OCI-LY1 (cell line): Measurements from ENCODE around the gene ANKRD66.

Experiments used
- H2AFZ ChIP-seq: fragments of 200-600 bp; sonication (generic), shearing (Covaris generic); 2 replicates; pipeline ENCODE4 v1.6.0; 2014; ENCODE audit warnings: antibody characterized with exemption, mild to moderate bottlenecking, low read length
- H3F3A ChIP-seq: fragments of 200-600 bp; sonication (generic), shearing (Covaris generic); 2 replicates; pipeline ENCODE4 v1.6.0; 2014; ENCODE audit warnings: mild to moderate bottlenecking, antibody characterized with exemption, low read length, moderate library complexity; ENCODE audit not compliant: insufficient read depth
- H3K27ac ChIP-seq: fragments of 200-600 bp; sonication (generic); 2 replicates; pipeline ENCODE4 v1.5.1; 2014; ENCODE audit warnings: low read length, mixed run types, mild to moderate bottlenecking, low read depth; ENCODE audit not compliant: poor library complexity, severe bottlenecking
- H3K27me3 ChIP-seq: fragments of 200-600 bp; sonication (generic); 2 replicates; pipeline ENCODE4 v1.6.0; 2014; ENCODE audit warnings: antibody characterized with exemption, mild to moderate bottlenecking, low read length, moderate library complexity; ENCODE audit not compliant: insufficient read depth
- H3K36me3 ChIP-seq: fragments of 200-600 bp; sonication (generic); 2 replicates; pipeline ENCODE4 v1.6.1; 2014; ENCODE audit warnings: mild to moderate bottlenecking, antibody characterized with exemption, low read length, moderate library complexity, mixed read lengths; ENCODE audit not compliant: insufficient read depth
- H3K4me1 ChIP-seq: fragments of 200-600 bp; sonication (generic); 2 replicates; pipeline ENCODE4 v1.5.1; 2014; ENCODE audit warnings: mild to moderate bottlenecking, low read length, moderate library complexity; ENCODE audit not compliant: insufficient read depth, severe bottlenecking
- H3K4me2 ChIP-seq: fragments of 200-600 bp; sonication (generic), shearing (Covaris generic); 2 replicates; pipeline ENCODE4 v1.6.1; 2014; ENCODE audit warnings: low read length
- H3K4me3 ChIP-seq: fragments of 200-600 bp; sonication (generic); 2 replicates; pipeline ENCODE4 v1.5.1; 2014; ENCODE audit warnings: low read length, low read depth, mild to moderate bottlenecking, mixed read lengths; ENCODE audit not compliant: poor library complexity, severe bottlenecking
- H3K79me2 ChIP-seq: fragments of 200-600 bp; shearing (Covaris generic); 2 replicates; pipeline ENCODE4 v1.6.1; 2016; ENCODE audit warnings: mixed run types, low read length, mixed read lengths; ENCODE audit not compliant: insufficient read depth
- H3K9ac ChIP-seq: fragments of 200-600 bp; sonication (generic), shearing (Covaris generic); 2 replicates; pipeline ENCODE4 v1.6.1; 2014; ENCODE audit warnings: mild to moderate bottlenecking, low read length, mixed read lengths
- H3K9me2 ChIP-seq: fragments of 200-600 bp; sonication (generic), shearing (Covaris generic); 2 replicates; pipeline ENCODE4 v1.6.1; 2014; ENCODE audit warnings: low read depth, mild to moderate bottlenecking, low read length, mixed read lengths
- H3K9me3 ChIP-seq: fragments of 200-600 bp; shearing (Covaris generic); 2 replicates; pipeline ENCODE4 v1.6.1; 2014; ENCODE audit warnings: low read length, mixed read lengths
- H4K20me1 ChIP-seq: fragments of 200-600 bp; sonication (generic), shearing (Covaris generic); 2 replicates; pipeline ENCODE4 v1.6.0; 2016; ENCODE audit warnings: mild to moderate bottlenecking, low read length; ENCODE audit not compliant: insufficient read depth
- CTCF ChIP-seq: fragments of 200-600 bp; sonication (generic), shearing (Covaris generic); IDR thresholded peaks from 2 replicates; pipeline ENCODE4 v1.5.1; 2017; ENCODE audit warnings: mild to moderate bottlenecking, antibody characterized with exemption, low read length, moderate library complexity, mixed read lengths
- EZH2 ChIP-seq: fragments of 200-600 bp; sonication (generic), shearing (Covaris generic); IDR thresholded peaks from 2 replicates; pipeline ENCODE4 v1.8.0; 2017; ENCODE audit warnings: borderline replicate concordance, mixed run types, mild to moderate bottlenecking, antibody characterized with exemption, low read length, moderate library complexity, mixed read lengths

Gene ANKRD66

GRCh38 chr6:46719099-46719498, 27.6 kb upstream of the ANKRD66 start:
- Histone ChIP-seq H3K9ac (no peak overlapping the region), H3K4me3 (no peak overlapping the region), H3K4me2 (no peak overlapping the region), H3F3A (no peaks in the 10 kb centered on the region), H3K79me2 (no peaks in the 10 kb centered on the region), H3K9me2 (no peaks in the 10 kb centered on the region), H3K27ac (no peak overlapping the region), H2AFZ (no peak overlapping the region), H3K4me1 (no peaks in the 10 kb centered on the region), H3K36me3 (no peaks in the 10 kb centered on the region), H3K9me3 (no peaks in the 10 kb centered on the region), H3K27me3 (no peaks in the 10 kb centered on the region), H4K20me1 (no peaks in the 10 kb centered on the region)
- TF ChIP-seq EZH2 (no peak), CTCF (no peak)

GRCh38 chr6:46720401-46720800, 26.3 kb upstream of the ANKRD66 start:
- no peaks in the 10 kb centered on the region for H3K9me2 ChIP-seq
- no peak overlapping the region for H3K9ac ChIP-seq
- no peaks in the 10 kb centered on the region for H3F3A ChIP-seq
- H4K20me1 ChIP-seq: no peaks in the 10 kb centered on the region
- no peaks in the 10 kb centered on the region for H3K79me2 ChIP-seq
- no peak overlapping the region for H3K4me3 ChIP-seq
- no peaks in the 10 kb centered on the region for H3K9me3 ChIP-seq
- H3K36me3 ChIP-seq: no peaks in the 10 kb centered on the region
- no peak for TF ChIP-seq CTCF
- no peak for TF ChIP-seq EZH2
- no peak overlapping the region for H2AFZ ChIP-seq
- no peaks in the 10 kb centered on the region for H3K4me1 ChIP-seq
- no peak overlapping the region for H3K27ac ChIP-seq
- no peaks in the 10 kb centered on the region for H3K27me3 ChIP-seq
- no peak overlapping the region for H3K4me2 ChIP-seq

- Histone ChIP-seq H3K4me2 (no peak overlapping the region), H3K79me2 (no peaks in the 10 kb centered on the region), H3K9me2 (no peaks in the 10 kb centered on the region), H3K4me1 (no peaks in the 10 kb centered on the region), H3K9me3 (no peaks in the 10 kb centered on the region), H3K27ac (no peak overlapping the region), H3K4me3 (no peak overlapping the region), H3K36me3 (no peaks in the 10 kb centered on the region), H3K9ac (no peak overlapping the region), H4K20me1 (no peaks in the 10 kb centered on the region), H3K27me3 (no peaks in the 10 kb centered on the region), H3F3A (no peaks in the 10 kb centered on the region), H2AFZ (no peak overlapping the region)
- TF ChIP-seq EZH2 (no peak), CTCF (no peak)
Measured at GRCh38 chr6:46729787-46730326, 16.9 kb upstream of the ANKRD66 start.
